ENCODE data around the gene FAM107A.
"Not testable (repeated sequence)": the region's sequence is repeated elsewhere in the genome, so short reads cannot be mapped to it uniquely, and the experiment has no call there.

Gene FAM107A

GRCh38 chr3:58535531-58536500 lies 41.4 kb downstream of the FAM107A start:
- DNase-seq: no peak

- no peak for DNase-seq
These were observed 42.3 kb downstream of the FAM107A start for GRCh38 chr3:58534592-58535494.

DNA sequence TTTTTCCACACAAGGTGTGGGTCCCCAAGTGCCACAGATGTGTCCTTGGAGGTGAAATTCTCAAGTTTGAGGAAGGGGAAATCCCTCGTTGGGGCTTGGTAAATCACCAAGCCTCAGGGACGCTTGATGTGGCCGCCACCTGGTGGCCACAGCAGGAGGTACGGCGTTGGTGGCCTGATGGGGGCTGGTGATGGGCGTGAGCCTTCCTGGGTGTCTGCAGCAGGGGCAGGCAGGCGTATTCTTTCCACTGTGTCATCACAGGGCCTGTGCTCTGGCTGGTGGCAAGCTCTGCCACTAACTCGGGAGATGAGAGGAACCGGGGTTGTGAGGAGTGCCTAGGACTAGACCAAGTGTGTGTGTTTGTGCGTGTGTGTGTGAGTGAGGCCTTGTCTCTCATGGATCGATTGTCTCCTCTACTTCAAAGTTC lies 44.4 kb downstream of the FAM107A start:
- peak; percentile 60 for DNase-seq

GRCh38 chr3:58531956-58532355 lies 45.2 kb downstream of the FAM107A start:
- DNase-seq: no peak

DNA sequence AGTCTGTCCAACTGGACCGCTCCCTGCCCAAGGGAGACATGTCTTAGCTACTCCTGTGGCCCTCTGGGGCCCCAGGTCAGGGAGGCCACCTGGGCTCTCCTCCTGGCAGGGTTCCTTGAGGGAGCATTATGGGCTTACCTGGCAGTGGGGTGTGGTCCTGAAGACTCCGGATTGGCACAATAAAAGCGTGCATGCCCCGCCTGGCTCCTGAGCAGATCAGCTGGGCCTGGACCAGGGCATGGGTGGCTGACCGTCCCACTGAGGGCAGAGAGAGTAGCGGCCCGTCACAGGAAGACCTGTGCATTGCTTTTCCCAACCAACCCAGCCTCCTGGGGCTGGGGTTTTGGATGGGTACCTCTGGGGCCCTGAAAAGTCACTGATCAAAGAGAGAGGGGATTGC lies 45.6 kb downstream of the FAM107A start:
- no peak for DNase-seq

- DNase-seq: no peak
These were observed 46.8 kb downstream of the FAM107A start for GRCh38 chr3:58530354-58530865.

GRCh38 chr3:58529516-58530353 lies 47.5 kb downstream of the FAM107A start:
- no peak for DNase-seq

DNA sequence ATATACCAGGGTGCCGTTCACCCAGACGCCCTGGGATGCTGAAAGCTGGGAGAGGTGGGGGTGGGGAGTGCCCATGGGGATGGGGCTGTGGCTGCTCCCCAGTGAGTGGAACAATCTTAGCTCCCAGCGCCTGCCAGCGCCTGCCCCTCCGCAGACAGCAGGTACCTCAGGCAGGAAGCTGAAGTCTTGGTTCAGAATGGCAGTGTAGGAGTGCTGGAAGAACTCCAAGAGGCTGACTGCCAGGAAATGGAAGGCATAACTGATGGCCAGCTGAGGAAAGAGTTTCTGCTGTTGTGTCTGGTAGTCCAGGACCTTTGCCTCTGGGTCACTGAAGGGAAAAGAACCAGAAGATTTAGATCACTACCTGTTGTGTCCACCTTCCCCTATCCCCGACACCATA lies 48.6 kb downstream of the FAM107A start:
- no peak for DNase-seq

DNA sequence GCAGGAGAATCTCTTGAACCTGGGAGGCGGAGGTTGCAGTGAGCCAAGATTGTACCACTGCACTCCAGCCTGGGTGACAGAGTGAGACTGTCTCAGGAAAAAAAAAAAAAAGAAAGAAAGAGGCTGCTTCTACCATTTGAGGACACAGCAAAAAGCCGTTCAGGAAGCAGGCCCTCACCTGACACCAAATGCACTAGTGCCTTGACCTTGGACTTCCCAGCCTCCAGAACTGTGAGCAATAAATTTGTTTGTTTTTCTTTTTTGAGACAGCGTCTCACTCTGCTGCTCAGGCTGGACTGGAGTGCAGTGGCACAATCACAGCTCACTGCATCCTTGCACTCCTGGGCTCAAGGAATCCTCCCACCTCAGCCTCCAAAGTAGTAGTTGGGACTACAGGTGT lies 49.8 kb downstream of the FAM107A start:
- DNase-seq: not testable (repeated sequence)

GRCh38 chr3:58526515-58526957 lies 50.7 kb downstream of the FAM107A start:
- no peak for DNase-seq

DNA sequence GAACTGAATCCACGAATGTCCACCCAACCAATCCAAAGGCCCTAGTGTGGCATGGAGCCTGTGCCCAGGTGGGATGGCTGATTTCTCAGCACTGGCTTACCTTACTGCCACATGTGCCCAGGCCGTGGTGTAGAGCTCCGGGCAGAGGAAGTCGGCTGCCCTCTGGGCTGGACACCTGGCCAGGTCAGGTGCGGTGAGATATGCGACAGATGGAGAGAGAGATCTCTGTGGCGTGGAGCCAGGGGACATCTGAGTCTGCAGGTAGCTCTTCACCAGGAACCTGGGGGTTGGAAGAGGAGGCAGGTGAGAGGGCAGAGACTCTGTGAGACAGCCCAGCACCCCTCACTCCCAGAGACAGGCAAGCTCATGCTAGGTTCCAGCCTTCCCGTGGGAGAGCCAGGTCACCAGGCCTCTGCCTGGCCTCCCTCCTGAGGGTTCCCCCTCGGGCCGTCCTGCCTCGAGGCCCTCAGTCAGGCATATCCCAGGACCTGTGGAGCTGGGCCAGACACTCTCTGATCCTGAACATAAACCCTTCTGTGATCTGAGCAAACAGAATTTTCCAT lies 52.8 kb downstream of the FAM107A start:
- no peak for DNase-seq

- no peak for DNase-seq
These were observed 54.3 kb downstream of the FAM107A start for GRCh38 chr3:58522759-58523425.

GRCh38 chr3:58521917-58522631 lies 55.1 kb downstream of the FAM107A start:
- no peak for DNase-seq

DNA sequence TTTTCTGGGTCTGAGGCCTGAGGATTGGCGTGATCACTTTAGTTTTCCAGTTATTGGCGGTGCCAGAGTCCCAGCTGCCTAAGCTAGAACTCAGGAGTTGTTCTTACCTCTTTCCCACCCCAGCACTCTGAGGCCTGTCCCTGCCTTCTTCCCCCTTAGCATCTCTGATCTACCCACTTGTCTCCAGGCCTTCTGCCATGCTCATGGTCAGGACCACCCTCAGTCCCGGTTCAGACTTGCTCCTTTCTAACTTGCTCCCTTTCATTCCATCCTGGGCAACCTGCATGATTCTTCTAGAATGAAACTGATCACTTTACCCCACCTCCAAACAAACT lies 55.9 kb downstream of the FAM107A start:
- DNase-seq: no peak

- DNase-seq: no peak
These were observed 56.5 kb downstream of the FAM107A start for GRCh38 chr3:58520403-58521335.

DNA sequence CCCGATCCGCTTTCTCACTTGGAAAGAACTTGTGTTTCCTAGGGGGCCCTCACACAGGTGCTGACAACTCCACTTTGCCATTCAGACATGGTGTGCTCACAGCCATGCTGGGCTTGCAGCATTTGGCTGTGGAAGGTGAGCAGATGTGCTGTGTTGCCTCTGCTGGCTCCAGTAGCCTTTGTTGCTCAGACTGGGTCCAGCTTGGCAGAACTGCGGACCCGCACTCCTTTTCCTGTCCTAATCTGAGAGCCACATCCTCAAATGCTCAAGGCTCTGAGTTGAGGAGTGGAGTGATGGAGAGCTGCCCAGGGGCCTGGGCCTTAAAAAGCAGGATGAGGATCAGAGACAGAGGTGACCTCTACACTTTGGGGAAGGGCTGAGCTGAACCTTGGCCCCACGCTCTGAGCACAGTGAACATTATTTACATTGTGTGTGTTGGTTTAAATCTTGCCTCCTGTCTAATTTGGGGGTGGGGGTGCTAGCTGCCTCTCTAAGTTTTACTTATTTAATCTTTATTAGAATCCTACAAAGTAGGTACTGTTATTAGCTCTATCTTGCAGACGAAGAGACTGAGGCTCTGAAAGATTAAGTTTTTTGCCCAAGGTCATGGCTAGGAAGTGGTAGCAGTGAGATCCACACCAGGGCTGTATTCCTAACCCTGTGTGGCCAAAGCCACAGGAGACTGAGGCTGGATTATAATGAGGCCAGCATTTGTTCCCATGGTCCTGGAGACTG lies 57.4 kb downstream of the FAM107A start:
- no peak for DNase-seq

DNA sequence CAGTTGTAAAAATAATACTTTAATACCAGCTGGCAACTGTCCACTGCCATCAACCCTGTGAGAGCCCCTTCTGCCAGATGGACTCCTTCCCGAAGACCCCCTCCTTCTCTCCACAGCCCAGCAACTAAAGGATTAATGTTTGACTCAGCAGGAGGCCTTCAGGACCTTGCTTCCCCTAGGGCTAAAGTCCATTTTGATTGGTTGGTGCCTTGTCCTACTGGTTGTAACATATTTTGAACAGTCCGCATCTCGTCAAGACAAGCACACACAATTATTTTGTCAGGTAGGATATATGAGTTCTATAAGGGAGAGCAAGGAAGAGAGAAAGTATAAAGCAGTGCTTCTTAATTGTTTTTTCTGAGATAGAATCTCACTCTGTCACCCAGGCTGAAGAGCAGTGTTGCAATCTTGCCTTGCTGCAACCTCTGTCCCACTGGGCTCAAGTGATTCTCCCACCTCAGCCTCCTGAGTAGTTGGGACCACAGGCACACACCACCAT lies 58.9 kb downstream of the FAM107A start:
- no peak for DNase-seq

DNA sequence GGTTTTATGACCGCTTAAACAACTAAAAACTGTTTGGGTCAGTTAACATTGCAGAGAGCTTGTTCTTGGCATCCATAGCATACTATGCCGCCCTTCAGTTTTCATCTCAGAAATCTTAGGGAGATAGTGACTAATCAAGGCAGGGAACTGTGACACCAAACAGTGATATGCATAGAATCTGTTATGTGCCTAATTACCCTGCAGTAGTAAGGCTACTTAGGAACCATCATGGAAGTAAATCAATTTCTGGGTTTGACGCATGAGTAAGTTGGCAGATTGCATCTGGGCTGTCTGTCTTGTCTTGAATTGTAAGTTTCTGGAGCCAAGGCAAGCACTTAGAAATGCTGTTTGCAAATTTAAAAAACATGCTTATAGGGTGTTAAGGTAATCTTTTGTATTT lies 62.8 kb downstream of the FAM107A start:
- no peak for DNase-seq
